Measurements from ENCODE around the gene ELN. TPM values are rescaled to one million over a fixed set of nuclear protein-coding genes. Genes with fewer than 3 reads are reported as not detected.

ELN gene
- total and polyA plus RNA-seq, 7 donors = 2.5 to 174 (median 33.2) TPM

DNA sequence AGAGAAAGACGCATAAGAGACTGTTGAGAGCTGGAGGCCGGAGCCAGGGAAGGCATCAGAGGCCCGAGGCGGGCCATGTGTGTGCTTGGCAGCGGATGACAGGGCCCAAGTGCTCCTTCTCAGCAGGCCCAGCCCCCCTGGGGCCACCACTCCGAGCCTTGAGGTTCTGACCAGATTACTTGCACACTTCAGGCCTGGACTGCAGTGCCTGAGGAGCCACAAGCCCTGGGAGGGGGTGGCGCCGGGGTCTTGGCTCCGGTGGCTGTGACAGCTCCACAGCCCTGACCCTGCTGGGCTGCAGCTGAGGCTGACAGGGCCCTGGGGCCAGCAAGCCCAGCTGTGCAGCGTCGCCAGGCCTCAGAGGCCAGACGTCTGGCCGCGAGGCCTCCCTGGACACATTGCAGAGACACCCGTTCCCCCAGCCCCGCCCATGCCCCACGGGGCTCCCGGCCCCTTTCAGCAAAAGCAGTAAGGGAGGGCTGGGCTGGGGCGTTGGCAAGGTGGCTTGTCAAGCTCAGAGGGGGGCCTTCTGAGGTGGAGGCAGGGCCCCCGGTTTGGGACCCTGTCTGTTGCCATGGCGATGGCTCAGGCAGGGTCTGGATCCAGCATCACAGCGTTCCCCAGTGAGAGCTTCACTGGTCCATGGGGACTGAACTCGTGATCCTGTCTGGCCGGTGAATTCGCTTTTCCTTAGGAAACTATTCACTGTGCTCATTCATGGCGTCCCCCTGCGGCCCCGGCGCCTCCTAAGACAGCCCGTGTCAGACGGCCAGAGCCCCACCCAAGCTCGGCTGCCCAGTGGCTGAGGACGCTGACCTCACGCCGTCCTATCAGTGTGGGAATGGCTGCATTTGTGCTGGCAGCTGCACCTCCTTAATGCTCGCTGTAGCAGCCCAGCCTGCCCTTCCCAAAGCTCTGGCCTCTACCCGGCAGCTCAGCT is 5.7 kb downstream of the ELN start:
- Histone ChIP-seq H3K36me3 (peaks cover 10 to 37% (median 19%) of the 10 kb centered on the region in 4 donors), H3K27me3 (no peaks in the 10 kb centered on the region), H3K27ac (peak overlapping the region; percentile 90 to 96 (median 90)), H3K9me3 (no peaks in the 10 kb centered on the region), H3K4me3 (peak overlapping the region in 2 of 4 donors; percentile 14 to 16), H3K4me1 (peaks cover 0 to 75% (median 61%) of the 10 kb centered on the region in 4 donors)
- WGBS, 2 donors = 32 to 60% methylated on average over 37 of the region's 37 CpGs
- TF ChIP-seq POLR2AphosphoS5 (IDR thresholded peaks at IDR 0.05) = peak in 2 of 4 donors; percentile 41 to 42
- TF ChIP-seq EP300 (IDR thresholded peaks at IDR 0.05) = no peak
- peak; percentile 92 for DNase-seq
- intact Hi-C loops (cut with DNase I) = no loop called here

DNA sequence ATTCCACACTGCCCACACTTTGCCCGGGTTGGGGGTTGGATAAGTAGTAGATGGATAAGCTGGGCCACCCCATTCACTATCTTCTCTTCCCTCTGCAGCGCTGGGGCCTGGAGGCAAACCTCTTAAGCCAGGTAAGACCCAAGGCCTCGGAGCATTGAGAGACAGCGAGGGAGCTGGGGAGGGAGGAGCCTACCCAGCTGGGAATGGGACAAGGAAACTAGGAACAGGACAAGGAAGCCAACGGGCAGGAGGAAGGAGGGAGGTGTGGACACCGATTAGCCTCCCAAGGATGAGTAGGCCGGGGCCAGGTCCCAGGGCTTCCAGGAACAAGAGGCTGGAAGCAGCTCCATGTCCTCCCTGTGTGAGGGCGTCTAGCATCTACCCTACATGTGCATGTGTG is 9.6 kb downstream of the ELN start:
- peak; percentile 88 for DNase-seq
- intact Hi-C loops (cut with DNase I) = no loop called here
- H3K36me3 ChIP-seq = peaks cover 11 to 71% (median 32%) of the 10 kb centered on the region in 4 donors

DNA sequence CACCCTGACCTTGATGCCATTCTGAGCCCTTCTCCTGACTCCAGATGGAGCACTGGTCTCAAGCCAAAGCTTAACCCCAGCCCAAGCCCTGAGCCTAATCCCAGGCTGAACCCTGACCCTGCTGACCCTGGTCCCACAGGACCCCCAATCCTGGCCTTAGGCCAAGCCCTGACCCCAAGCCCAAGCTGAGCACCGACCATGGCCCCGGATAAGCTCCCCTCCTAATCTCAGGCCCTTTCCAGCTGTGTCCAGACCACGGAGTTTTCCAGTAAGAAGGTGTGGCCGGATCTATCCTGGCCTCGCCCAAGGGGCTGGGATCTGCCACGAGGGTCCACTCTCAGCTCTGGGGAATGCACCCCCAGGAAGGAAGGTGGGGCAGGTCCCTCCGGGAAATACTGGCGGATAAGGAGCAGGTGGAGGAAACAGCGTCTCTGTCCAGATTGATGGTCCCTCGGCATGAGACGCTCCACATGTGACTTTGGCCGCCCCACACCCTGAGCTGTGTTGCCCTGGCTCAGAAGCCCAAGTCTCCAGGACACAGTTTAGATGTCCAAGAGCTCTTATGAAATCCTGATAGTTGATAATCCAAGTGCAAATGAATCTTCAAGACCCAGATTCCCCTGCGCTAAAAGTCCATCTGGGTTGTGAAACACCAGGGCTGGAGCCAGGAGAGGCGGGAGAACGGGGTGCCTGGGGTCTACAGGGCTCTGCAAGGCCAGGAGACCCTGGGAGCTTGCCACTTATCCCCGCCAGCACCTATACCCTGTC is 10.4 kb downstream of the ELN start:
- Histone ChIP-seq H3K4me1 (peaks cover 0 to 55% (median 33%) of the 10 kb centered on the region in 4 donors), H3K9me3 (no peaks in the 10 kb centered on the region), H3K27me3 (no peaks in the 10 kb centered on the region), H3K36me3 (peaks cover 11 to 71% (median 32%) of the 10 kb centered on the region in 4 donors), H3K27ac (peak overlapping the region; percentile 48 to 68 (median 62)), H3K4me3 (no peak overlapping the region)
- DNase-seq = peak; percentile 91
- peak; percentile 26 to 46 (median 42) for TF ChIP-seq POLR2AphosphoS5 (IDR thresholded peaks at IDR 0.05)
- no peak for TF ChIP-seq EP300 (IDR thresholded peaks at IDR 0.05)
- intact Hi-C loops (cut with DNase I) = no loop called here
- 59 to 75% methylated on average over 16 of the region's 16 CpGs for WGBS, 2 donors

More for the DNA sequence above, 9.6 kb downstream of the ELN start:
- 72 to 79% methylated on average over 8 of the region's 8 CpGs for WGBS, 2 donors
- Histone ChIP-seq H3K9me3 (no peaks in the 10 kb centered on the region), H3K4me1 (peaks cover 0 to 55% (median 33%) of the 10 kb centered on the region in 4 donors), H3K4me3 (no peak overlapping the region), H3K27me3 (no peaks in the 10 kb centered on the region), H3K27ac (peak overlapping the region; percentile 48 to 68 (median 62))
- TF ChIP-seq, protein P1, sequence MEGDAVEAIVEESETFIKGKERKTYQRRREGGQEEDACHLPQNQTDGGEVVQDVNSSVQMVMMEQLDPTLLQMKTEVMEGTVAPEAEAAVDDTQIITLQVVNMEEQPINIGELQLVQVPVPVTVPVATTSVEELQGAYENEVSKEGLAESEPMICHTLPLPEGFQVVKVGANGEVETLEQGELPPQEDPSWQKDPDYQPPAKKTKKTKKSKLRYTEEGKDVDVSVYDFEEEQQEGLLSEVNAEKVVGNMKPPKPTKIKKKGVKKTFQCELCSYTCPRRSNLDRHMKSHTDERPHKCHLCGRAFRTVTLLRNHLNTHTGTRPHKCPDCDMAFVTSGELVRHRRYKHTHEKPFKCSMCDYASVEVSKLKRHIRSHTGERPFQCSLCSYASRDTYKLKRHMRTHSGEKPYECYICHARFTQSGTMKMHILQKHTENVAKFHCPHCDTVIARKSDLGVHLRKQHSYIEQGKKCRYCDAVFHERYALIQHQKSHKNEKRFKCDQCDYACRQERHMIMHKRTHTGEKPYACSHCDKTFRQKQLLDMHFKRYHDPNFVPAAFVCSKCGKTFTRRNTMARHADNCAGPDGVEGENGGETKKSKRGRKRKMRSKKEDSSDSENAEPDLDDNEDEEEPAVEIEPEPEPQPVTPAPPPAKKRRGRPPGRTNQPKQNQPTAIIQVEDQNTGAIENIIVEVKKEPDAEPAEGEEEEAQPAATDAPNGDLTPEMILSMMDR (IDR thresholded peaks at IDR 0.05) = no peak
- no peak for TF ChIP-seq POLR2AphosphoS5 (IDR thresholded peaks at IDR 0.05)
- no peak for TF ChIP-seq EP300 (IDR thresholded peaks at IDR 0.05)
- TF ChIP-seq POLR2A (IDR thresholded peaks at IDR 0.05) = no peak

DNA sequence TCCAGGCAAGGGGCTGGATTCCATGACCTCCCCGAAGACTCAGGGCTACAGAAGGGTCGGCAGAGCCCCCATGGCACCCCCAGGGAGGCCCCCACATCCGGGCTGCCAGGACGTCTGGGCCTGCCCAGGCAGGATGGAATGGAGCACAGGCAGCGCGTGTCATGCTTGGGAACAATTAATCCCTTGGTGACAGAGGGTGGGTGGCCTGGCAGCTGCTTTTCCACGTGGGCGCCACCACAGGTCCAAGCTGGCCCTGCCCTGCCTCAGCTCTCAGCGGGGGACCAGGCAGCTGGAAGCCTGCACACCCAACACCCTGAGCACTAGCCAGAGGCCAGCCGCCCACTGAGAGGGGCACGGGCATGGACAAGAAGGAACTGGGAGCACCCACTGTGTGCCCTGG is 11.4 kb downstream of the ELN start:
- DNase-seq = no peak
- H3K27me3 ChIP-seq = no peaks in the 10 kb centered on the region
- peak overlapping the region; percentile 20 to 68 (median 48) for H3K27ac ChIP-seq
- WGBS, 2 donors = 81 to 86% methylated on average over 11 of the region's 11 CpGs
- intact Hi-C loops (cut with DNase I) = no loop called here
- H3K4me1 ChIP-seq = peaks cover 0 to 52% (median 32%) of the 10 kb centered on the region in 4 donors
- H3K9me3 ChIP-seq = no peaks in the 10 kb centered on the region
- no peak overlapping the region for H3K4me3 ChIP-seq
- no peak for TF ChIP-seq EP300 (IDR thresholded peaks at IDR 0.05)
- no peak for TF ChIP-seq POLR2AphosphoS5 (IDR thresholded peaks at IDR 0.05)
- no peak for TF ChIP-seq POLR2A (IDR thresholded peaks at IDR 0.05)
- TF ChIP-seq, protein P1 (IDR thresholded peaks at IDR 0.05) = no peak
- peaks cover 11 to 71% (median 32%) of the 10 kb centered on the region in 4 donors for H3K36me3 ChIP-seq

DNA sequence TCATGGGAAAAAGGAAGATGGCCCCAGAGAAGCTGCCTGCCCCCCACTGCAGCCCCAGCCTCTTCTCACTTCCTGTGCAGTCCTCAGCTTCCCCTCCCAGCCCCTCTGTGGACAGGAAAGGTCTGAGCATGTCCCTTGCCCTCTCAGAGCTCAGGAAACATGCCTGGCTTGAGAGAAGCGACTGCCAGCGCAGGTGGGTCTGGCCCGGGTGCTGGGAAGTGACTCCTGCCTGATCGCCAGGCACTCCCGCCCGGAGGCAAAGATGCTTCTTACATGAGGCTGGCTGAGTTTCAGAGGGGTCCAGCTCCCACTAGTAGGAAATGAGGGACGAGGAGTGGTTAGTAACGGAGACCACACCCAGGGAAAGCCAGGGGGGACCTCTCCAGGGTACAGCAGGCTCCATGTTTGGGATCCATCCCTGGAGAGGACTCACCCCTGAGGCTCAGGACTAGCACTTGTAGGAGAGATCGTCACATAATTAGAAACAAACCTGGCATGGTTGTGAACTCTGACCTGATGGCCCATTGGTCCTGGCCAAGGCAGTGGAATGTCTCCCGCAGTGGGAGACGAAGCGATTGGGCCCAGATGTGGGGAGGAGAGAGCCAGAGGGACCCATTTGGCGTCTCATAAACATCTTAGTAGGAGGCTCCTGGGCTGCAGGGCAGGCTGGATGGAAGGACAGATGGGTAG is 12.3 kb downstream of the ELN start:
- Histone ChIP-seq H3K4me1 (peaks cover 0 to 43% (median 27%) of the 10 kb centered on the region in 4 donors), H3K36me3 (peaks cover 11 to 70% (median 34%) of the 10 kb centered on the region in 4 donors), H3K9me3 (no peaks in the 10 kb centered on the region), H3K4me3 (no peak overlapping the region), H3K27ac (peak overlapping the region; percentile 4 to 68 (median 39)), H3K27me3 (no peaks in the 10 kb centered on the region)
- TF ChIP-seq POLR2AphosphoS5 (IDR thresholded peaks at IDR 0.05) = peak in 1 of 4 donors; percentile 10
- TF ChIP-seq, protein P1 (IDR thresholded peaks at IDR 0.05) = no peak
- DNase-seq = no peak
- WGBS, 2 donors = 87 to 88% methylated on average over 13 of the region's 13 CpGs
- intact Hi-C loops (cut with DNase I) = no loop called here
